A549 (cell line): ENCODE results near the gene FAM118A. TPM values are rescaled to one million over a fixed set of nuclear protein-coding genes. Genes with fewer than 3 reads are reported as not detected.

Experiments
- ATAC-seq, 2 experiments: fragments of 200-7000 bp in 1 of 2; fragments of >200 bp in 1 of 2; cut with Nextera tagmentation in 1 of 2; cut with Tn5 transposase in 1 of 2; 3 replicates each; pipeline versions ENCODE4 v1.8.0 to v1.9.1; 2018 to 2020; ENCODE audit warnings: mild to moderate bottlenecking in 1 of 2, moderate library complexity in 1 of 2
- CTCF ChIA-PET: fragments of 300-600 bp; sonication (Branson Sonifier 250); formaldehyde crosslinking; extraction: SDS; loops from one replicate; lab custom pipeline; 2021; ENCODE audit warnings: antibody characterized with exemption, inconsistent platforms; lab: Yijun Ruan, JAX
- POLR2A ChIA-PET: fragments of 350-600 bp; formaldehyde crosslinking; extraction: SDS; loops from one replicate; lab custom pipeline; 2021; ENCODE audit warnings: antibody characterized with exemption, inconsistent platforms; lab: Yijun Ruan, JAX
- DNase-seq, 2 experiments: peaks; one replicate each; pipeline versions ENCODE4 v3.0.0 to v3.0.0-alpha.2; 2011 to 2016; ENCODE audit warnings: low read depth in 1 of 2, low spot score in 1 of 2
- FAIRE-seq: peaks from 2 replicates; lab custom pipeline; 2011; peaks lifted over from hg19 to GRCh38; lab: Jason Lieb, UNC
- H3K27ac ChIP-seq, 2 experiments: fragments of >200 bp; sonication (Bioruptor Twin); formaldehyde crosslinking; 3 replicates each; pipeline ENCODE4 v1.5.1; 2016 to 2017
- H3K4me1 ChIP-seq: fragments of >200 bp; sonication (Bioruptor Twin); formaldehyde crosslinking; 3 replicates; pipeline ENCODE4 v1.6.1; 2016
- H3K4me2 ChIP-seq: fragments of >200 bp; sonication (Bioruptor Twin); formaldehyde crosslinking; 3 replicates; pipeline ENCODE4 v1.6.1; 2016
- H3K4me3 ChIP-seq: fragments of >200 bp; sonication (Bioruptor Twin); formaldehyde crosslinking; 3 replicates; pipeline ENCODE4 v1.5.1; 2016
- H3K9me3 ChIP-seq: fragments of >200 bp; sonication (Bioruptor Twin); formaldehyde crosslinking; 3 replicates; pipeline ENCODE4 v1.6.1; 2016
- CBX2 ChIP-seq: fragments of 200-600 bp; sonication (generic); IDR thresholded peaks from 2 replicates; pipeline ENCODE4 v1.6.1; 2016; ENCODE audit warnings: low read depth, mild to moderate bottlenecking, borderline replicate concordance
- CBX8 ChIP-seq: fragments of 200-600 bp; sonication (generic); IDR thresholded peaks from 2 replicates; pipeline ENCODE4 v1.6.1; 2016
- CHD2 ChIP-seq: fragments of 150-350 bp; IDR thresholded peaks from 2 replicates; pipeline ENCODE4 v1.6.1; 2014; ENCODE audit warnings: low read length; ENCODE audit not compliant: partially characterized antibody
- EHF ChIP-seq: fragments of 250-450 bp; sonication (Bioruptor Pico); IDR thresholded peaks from 2 replicates; pipeline ENCODE4 v1.5.0; 2020; ENCODE audit warnings: mild to moderate bottlenecking
- ELK1 ChIP-seq: fragments of 150-350 bp; IDR thresholded peaks from 2 replicates; pipeline ENCODE4 v1.6.1; 2014; ENCODE audit warnings: low read depth, mild to moderate bottlenecking, low read length
- EP300 ChIP-seq, 2 experiments: fragments of >200 bp; sonication (Bioruptor Twin); formaldehyde crosslinking; IDR thresholded peaks; 2 replicates in 1 of 2; 3 replicates in 1 of 2; pipeline ENCODE4 v1.6.1; 2016 to 2017
- ESRRA ChIP-seq: fragments of 150-350 bp; IDR thresholded peaks from 2 replicates; pipeline ENCODE4 v1.6.1; 2014; ENCODE audit warnings: mild to moderate bottlenecking, low read length, borderline replicate concordance
- FOSB ChIP-seq: fragments of 250-450 bp; sonication (Bioruptor Pico); IDR thresholded peaks from 2 replicates; pipeline ENCODE4 v1.5.0; 2020; ENCODE audit warnings: mild to moderate bottlenecking, moderate library complexity
- HDAC2 ChIP-seq: fragments of 200-600 bp; sonication (generic); IDR thresholded peaks from 2 replicates; pipeline ENCODE4 v1.6.1; 2016
- HOXB13 ChIP-seq: fragments of 250-450 bp; sonication (Bioruptor Pico); IDR thresholded peaks from 2 replicates; pipeline ENCODE4 v1.5.0; 2020; ENCODE audit warnings: low read depth, mild to moderate bottlenecking, moderate library complexity
- HOXB5 ChIP-seq: fragments of 250-450 bp; sonication (Bioruptor Pico); IDR thresholded peaks from 2 replicates; pipeline ENCODE4 v1.5.0; 2020; ENCODE audit warnings: mild to moderate bottlenecking, moderate library complexity
- KDM5A ChIP-seq: fragments of 200-600 bp; sonication (generic); IDR thresholded peaks from 2 replicates; pipeline ENCODE4 v1.6.1; 2016; ENCODE audit warnings: antibody characterized with exemption, mild to moderate bottlenecking
- MAFK ChIP-seq: fragments of 450-650 bp; IDR thresholded peaks from 2 replicates; pipeline ENCODE4 v1.6.1; 2014; ENCODE audit not compliant: partially characterized antibody
- MAX ChIP-seq: IDR thresholded peaks from 2 replicates; pipeline ENCODE4 v1.6.1; 2012
- NR3C1 ChIP-seq: fragments of >200 bp; sonication (Bioruptor Twin); formaldehyde crosslinking; IDR thresholded peaks from 3 replicates; pipeline ENCODE4 v1.6.1; 2017
- PBX3 ChIP-seq: IDR thresholded peaks from 2 replicates; pipeline ENCODE4 v1.6.1; 2012
- RFX5 ChIP-seq: fragments of 450-650 bp; IDR thresholded peaks from 2 replicates; pipeline ENCODE4 v1.7.1; 2014; ENCODE audit warnings: antibody characterized with exemption, mild to moderate bottlenecking, moderate library complexity
- SMC3 ChIP-seq: fragments of >200 bp; sonication (Bioruptor Twin); formaldehyde crosslinking; IDR thresholded peaks from 3 replicates; pipeline ENCODE4 v1.6.1; 2018; ENCODE audit warnings: inconsistent platforms
- ZNF302 ChIP-seq: fragments of 250-450 bp; sonication (Bioruptor Pico); IDR thresholded peaks from 2 replicates; pipeline ENCODE4 v1.9.0; 2021; ENCODE audit warnings: inconsistent platforms, mild to moderate bottlenecking, moderate library complexity
- WGBS: methylation state at CpG from one replicate; pipeline ENCODE4 v1.1.6; 2017; ENCODE audit errors: missing lambda C conversion rate; 5-methylcytosine and 5-hydroxymethylcytosine counted together
- polyA plus RNA-seq, 4 experiments: library from polyadenylated mRNA; depleted of rRNA in 3 of 4; stranded (reverse); fragments of >200 nt; fragmentation: RNase III in 1 of 4; extraction: RNeasy Plus Mini Kit Qiagen cat#74134 plus additional on column Dnase treatment in 1 of 4; gene quantifications; 2 replicates in 3 of 4; 3 replicates in 1 of 4; pipeline ENCODE4 v1.2.3, GENCODE V29; 2011 to 2017

The FAM118A gene
- polyA plus RNA-seq, 2 of the 4 experiments (the other 2 are of a cell fraction), result 16.8 to 18.1 TPM

GRCh38 chr22:45357490-45357889 lies 47.8 kb downstream of the FAM118A start:
- ChIA-PET CTCF (interaction anchor here (1.2 kb wide), 1 partner anchor 197 kb away, joined by 4 read pairs; no protein-coding TSS in a partner anchor), POLR2A (no interaction called here)
- no peak overlapping the region for H3K4me2 ChIP-seq
- DNase-seq, result no peak
- ATAC-seq, result no peak
- H3K4me1 ChIP-seq, result no peaks in the 10 kb centered on the region
- H3K9me3 ChIP-seq, result no peaks in the 10 kb centered on the region
- H3K27ac ChIP-seq, result no peak overlapping the region
- H3K4me3 ChIP-seq, result no peak overlapping the region
- WGBS, result 94% methylated on average over 1 of the region's 1 CpG
- FAIRE-seq, result no peak
- TF ChIP-seq ZNF302 (CRISPR knock-in tag) (no peak), MAFK (peak; percentile 96)

GRCh38 chr22:45358127-45358526 lies 48.4 kb downstream of the FAM118A start:
- DNase-seq, result no peak
- ATAC-seq, result no peak
- H3K27ac ChIP-seq, result no peak overlapping the region
- no peak overlapping the region for H3K4me3 ChIP-seq
- H3K4me1 ChIP-seq, result no peaks in the 10 kb centered on the region
- H3K4me2 ChIP-seq, result no peak overlapping the region
- H3K9me3 ChIP-seq, result no peaks in the 10 kb centered on the region
- ChIA-PET POLR2A (no interaction called here), CTCF (interaction anchor here (0.7 to 1.2 kb wide), 2 partner anchors 40 to 196 kb away, joined by 3 to 4 read pairs; no protein-coding TSS in a partner anchor)
- TF ChIP-seq EHF (CRISPR knock-in tag) (no peak), FOSB (CRISPR knock-in tag) (no peak), CBX8 (no peak), CBX2 (no peak), HOXB13 (CRISPR knock-in tag) (no peak), ESRRA (no peak), KDM5A (no peak), ELK1 (no peak)
- WGBS, result 92% methylated on average over 1 of the region's 1 CpG
- FAIRE-seq, result no peak

- H3K4me2 ChIP-seq, result no peak overlapping the region
- ChIA-PET CTCF (no interaction called here), POLR2A (no interaction called here)
- H3K27ac ChIP-seq, result no peak overlapping the region
- 48% methylated on average over 4 of the region's 4 CpGs for WGBS
- H3K4me3 ChIP-seq, result no peak overlapping the region
- H3K4me1 ChIP-seq, result no peaks in the 10 kb centered on the region
- no peaks in the 10 kb centered on the region for H3K9me3 ChIP-seq
- TF ChIP-seq MAX, result no peak
- no peak for TF ChIP-seq SMC3
- TF ChIP-seq HOXB5, result no peak
- no peak for TF ChIP-seq CBX2
- TF ChIP-seq ELK1, result no peak
- no peak for TF ChIP-seq PBX3
- no peak for TF ChIP-seq EP300 (IDR thresholded peaks at IDR 0.05)
- TF ChIP-seq NR3C1, result no peak
- no peak for ATAC-seq
- no peak for FAIRE-seq
- no peak for DNase-seq
Measured at GRCh38 chr22:45359627-45360026, 49.9 kb downstream of the FAM118A start.

- ChIA-PET CTCF (no interaction called here), POLR2A (no interaction called here)
- TF ChIP-seq CHD2 (no peak), RFX5 (no peak), HDAC2 (no peak), FOSB (CRISPR knock-in tag) (no peak)
- Histone ChIP-seq H3K4me1 (no peaks in the 10 kb centered on the region), H3K9me3 (peaks cover 11% of the 10 kb centered on the region; the same call in 2 of the 3 replicates), H3K27ac (no peak overlapping the region), H3K4me2 (no peak overlapping the region), H3K4me3 (no peak overlapping the region)
- DNase-seq (no peak), ATAC-seq (no peak), FAIRE-seq (no peak)
- WGBS, result 62% methylated on average over 3 of the region's 3 CpGs
Measured at GRCh38 chr22:45366713-45367112, 57.0 kb downstream of the FAM118A start.
